ENCODE measurements around the gene DNMT3A.
A peak's percentile ranks its signal among the peaks of the same experiment; 100 is the strongest.
"Not testable (repeated sequence)": the region's sequence is repeated elsewhere in the genome, so short reads cannot be mapped to it uniquely, and the experiment has no call there.

DNMT3A gene

DNA sequence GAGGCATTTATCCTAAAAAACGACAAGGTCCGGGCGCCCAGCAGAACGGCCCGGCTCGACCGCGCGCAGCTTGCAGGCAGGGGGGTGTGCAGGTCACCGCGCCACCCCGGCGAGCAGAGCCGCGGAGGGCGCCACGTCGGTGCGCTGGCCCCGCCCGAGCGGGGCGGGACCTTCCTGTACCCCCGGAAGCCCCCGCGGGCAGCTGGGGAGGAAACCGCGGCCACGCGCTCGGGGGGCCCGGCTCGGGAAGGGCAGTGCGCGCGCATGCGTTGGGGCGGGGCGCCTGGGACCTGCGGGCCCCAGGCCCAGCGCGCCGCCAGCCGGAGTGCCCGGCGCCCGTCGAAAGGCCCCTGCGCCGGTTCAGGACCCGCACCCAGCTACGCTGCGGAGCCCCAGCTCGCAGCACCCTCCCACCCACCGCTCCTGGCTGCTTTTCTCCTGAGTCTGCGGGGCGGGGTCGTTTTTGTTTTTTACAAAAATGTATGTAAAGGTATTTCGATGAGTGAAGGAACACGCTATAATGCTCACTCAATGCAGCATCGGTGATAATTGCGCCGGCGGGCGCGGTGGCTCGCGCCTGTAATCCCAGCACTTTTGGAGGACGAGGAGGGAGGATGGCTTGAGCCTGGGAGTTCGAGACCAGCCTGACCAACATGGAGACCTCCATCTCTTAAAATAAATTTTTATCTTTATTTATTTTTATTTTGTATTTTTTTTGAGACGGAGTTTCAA, 125.6 kb downstream of the DNMT3A start:
- DNase-seq (ENCODE audit: low read depth in 4 of 4, low spot score in 1 of 4): peak; percentile 57 to 78 (median 70)

- no peak for DNase-seq (ENCODE audit: low read depth in 4 of 4, low spot score in 1 of 4)
Measured at GRCh38 chr2:25215232-25215631, 126.5 kb downstream of the DNMT3A start.

DNA sequence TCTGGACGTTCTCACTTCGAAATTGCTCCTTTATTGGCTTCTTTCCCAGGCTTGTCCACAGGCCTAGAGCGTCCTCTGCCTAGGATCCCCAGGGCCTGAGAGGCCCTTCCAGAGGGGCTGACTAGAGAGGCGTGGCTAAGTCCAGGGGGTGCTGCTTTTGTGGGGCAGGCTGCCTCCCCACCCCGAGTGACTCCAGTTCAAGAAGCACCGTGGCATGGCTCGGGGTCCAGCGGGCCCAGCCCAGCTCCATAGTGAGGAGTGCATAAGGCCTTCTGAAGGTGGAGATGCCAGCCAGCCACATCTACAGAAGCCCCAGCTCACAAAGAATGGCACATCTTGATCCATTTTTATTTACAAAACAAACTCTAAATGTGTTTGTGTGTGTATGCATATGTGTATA, 128.5 kb downstream of the DNMT3A start:
- no peak for DNase-seq (ENCODE audit: low read depth in 4 of 4, low spot score in 1 of 4)

DNA sequence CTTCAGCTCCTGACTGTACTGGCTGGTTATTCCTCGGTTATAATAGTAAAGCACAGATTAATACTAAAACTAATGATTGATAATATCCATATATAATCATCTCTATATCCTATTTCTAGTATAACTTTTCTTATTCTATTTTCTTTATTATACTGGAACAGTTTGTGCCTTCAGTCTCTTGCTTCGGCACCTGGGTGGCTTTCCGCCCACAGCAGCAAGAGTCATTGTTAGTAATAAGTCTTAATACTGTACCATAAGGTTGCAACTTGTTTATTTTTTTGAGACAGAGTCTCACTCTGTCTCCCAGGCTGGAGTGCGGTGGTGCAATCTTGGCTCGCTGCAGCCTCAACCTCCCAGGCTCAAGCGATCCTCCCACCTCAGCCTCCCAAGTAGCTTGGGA, 130.8 kb downstream of the DNMT3A start:
- not testable (repeated sequence) for DNase-seq (ENCODE audit: low read depth in 4 of 4, low spot score in 1 of 4)

- DNase-seq (ENCODE audit: low read depth in 4 of 4, low spot score in 1 of 4): no peak
Measured at GRCh38 chr2:25207078-25207545, 134.6 kb downstream of the DNMT3A start.

- no peak for DNase-seq (ENCODE audit: low read depth in 4 of 4, low spot score in 1 of 4)
Measured at GRCh38 chr2:25204190-25204838, 137.4 kb downstream of the DNMT3A start.

- no peak for DNase-seq (ENCODE audit: low read depth in 4 of 4, low spot score in 1 of 4)
Measured at GRCh38 chr2:25202275-25202674, 139.4 kb downstream of the DNMT3A start.

- no peak for DNase-seq (ENCODE audit: low read depth in 4 of 4, low spot score in 1 of 4)
Measured at GRCh38 chr2:25201794-25202193, 139.9 kb downstream of the DNMT3A start.

- no peak for DNase-seq (ENCODE audit: low read depth in 4 of 4, low spot score in 1 of 4)
Measured at GRCh38 chr2:25201265-25201664, 140.5 kb downstream of the DNMT3A start.

DNA sequence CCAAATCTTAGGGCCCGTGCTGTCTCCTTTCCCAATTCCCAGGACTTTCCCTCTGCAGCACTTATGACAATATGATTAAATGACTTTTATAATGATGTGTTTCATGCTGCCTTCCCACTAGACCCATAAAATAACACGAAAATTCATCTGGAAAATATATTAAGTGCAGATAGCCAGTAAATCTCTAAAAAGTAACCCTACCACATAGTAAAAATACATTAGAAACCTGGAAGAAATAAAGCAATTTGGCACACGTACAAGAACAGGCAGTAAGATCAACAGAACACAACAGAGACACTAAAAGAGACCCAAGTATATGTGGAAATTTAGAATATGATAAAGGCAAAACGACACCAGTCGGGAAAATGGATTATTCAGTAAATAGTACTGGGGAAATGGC, 143.1 kb downstream of the DNMT3A start:
- no peak for DNase-seq (ENCODE audit: low read depth in 4 of 4, low spot score in 1 of 4)

DNA sequence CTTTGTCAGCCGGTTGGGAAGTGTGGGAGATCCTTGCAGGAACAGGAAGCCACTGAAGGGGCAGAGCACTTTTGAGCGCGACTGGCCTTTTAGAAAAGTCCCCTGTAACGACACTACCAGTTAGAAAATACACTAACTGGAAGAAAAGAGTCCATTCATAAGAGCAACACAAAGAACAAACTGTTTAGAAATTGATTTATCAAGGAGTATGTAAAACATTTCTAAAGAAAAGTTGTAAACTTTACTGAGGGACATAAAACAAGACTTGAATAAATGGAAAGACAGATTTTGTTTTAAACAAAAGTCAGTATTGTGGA, 143.6 kb downstream of the DNMT3A start:
- DNase-seq (ENCODE audit: low read depth in 4 of 4, low spot score in 1 of 4): no peak

- no peak for DNase-seq (ENCODE audit: low read depth in 4 of 4, low spot score in 1 of 4)
Measured at GRCh38 chr2:25197336-25198208, 144.2 kb downstream of the DNMT3A start.

DNA sequence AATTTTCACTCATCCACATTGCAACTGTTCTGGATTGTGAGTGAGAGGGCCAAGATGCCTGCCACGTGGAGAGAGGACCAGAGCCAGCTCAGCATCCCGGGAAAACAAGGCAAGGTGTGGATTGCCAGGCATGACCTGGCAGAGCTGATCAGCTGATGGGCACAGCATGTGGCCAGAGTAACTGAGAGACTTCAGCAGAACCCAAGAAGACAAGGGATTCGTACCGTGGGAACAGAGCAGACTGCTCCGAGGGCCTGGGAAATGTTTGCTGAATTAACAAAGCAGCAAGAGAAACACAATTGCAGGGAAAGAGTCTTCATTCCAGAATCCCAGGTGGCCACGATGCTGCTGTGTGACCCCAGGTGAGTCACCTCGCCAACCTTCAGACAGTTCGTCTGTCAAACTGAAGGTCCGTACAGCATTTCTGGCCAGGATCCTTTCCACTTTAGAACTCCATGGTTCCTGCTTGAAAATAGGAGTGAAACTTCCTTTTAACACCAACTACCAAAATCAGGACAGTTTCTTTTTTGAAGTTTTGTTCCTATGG, 147.1 kb downstream of the DNMT3A start:
- DNase-seq (ENCODE audit: low read depth in 4 of 4, low spot score in 1 of 4): no peak

GRCh38 chr2:25190536-25190935, 151.2 kb downstream of the DNMT3A start:
- DNase-seq (ENCODE audit: low read depth in 4 of 4, low spot score in 1 of 4): no peak

DNA sequence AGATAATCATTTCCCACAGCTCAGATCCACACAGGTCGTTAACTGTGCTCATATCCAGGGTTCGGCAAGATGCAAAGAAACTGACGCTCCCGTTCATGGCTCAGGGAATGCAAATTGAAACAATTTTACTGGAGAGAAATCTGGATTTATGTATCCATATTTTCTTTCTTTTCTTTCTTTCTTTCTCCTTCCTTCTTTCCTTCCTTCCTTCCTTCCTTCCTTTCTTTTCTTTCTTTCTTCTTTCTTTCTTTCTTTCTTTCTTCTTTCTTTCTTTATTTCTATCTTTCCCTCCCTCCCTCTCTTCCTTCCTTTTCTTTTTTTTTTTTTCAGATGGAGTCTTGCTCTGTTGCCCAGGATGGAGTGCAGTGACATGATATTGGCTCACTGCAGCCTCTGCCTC, 153.3 kb downstream of the DNMT3A start:
- DNase-seq (ENCODE audit: low read depth in 4 of 4, low spot score in 1 of 4): no peak

- no peak for DNase-seq (ENCODE audit: low read depth in 4 of 4, low spot score in 1 of 4)
Measured at GRCh38 chr2:25187729-25188350, 153.9 kb downstream of the DNMT3A start.

DNA sequence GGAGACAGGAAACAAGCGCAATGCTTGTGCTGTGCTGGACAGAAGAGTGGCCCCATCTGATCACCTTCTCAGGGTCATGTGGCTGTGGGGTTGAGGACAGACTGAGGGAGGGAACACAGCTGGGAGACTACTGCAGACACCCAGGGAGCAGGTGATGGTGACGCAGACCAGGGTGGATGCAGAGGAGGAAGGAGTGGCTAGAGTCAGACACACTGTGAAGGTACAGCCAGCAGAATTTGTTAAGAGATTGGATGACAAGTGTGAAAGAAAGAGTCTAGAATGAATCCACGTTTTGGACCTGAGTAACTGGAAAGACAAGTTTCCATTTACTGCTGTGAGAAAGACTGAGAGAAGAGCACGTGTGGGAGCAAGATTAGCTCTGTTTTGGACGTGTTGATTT, 157.5 kb downstream of the DNMT3A start:
- no peak for DNase-seq (ENCODE audit: low read depth in 4 of 4, low spot score in 1 of 4)

- DNase-seq (ENCODE audit: low read depth in 4 of 4, low spot score in 1 of 4): no peak
Measured at GRCh38 chr2:25178976-25179375, 162.7 kb downstream of the DNMT3A start.
